Transverse colon (tissue), 4 donors: ENCODE measurements around the gene SERPINA9. TPM values are rescaled to one million over a fixed set of nuclear protein-coding genes. Genes with fewer than 3 reads are reported as not detected.

Experiments used
- DNase-seq: peaks from one replicate; pipeline ENCODE4 v3.0.0-alpha.2; 2019
- H3K27ac ChIP-seq, 4 donors: fragments of 200-600 bp; sonication (generic); 2 replicates each; pipeline ENCODE4 v1.5.1; 2016 to 2018; ENCODE audit warnings: inconsistent platforms in 4 of 4
- H3K27me3 ChIP-seq: fragments of 200-600 bp; sonication (generic); 2 replicates; pipeline ENCODE4 v1.5.1; 2017; ENCODE audit warnings: inconsistent platforms
- H3K36me3 ChIP-seq, 4 donors: fragments of 200-600 bp; sonication (generic); 2 replicates each; pipeline ENCODE4 v1.5.1; 2017 to 2019; ENCODE audit warnings: inconsistent platforms in 4 of 4
- H3K4me1 ChIP-seq, 4 donors: fragments of 200-600 bp; sonication (generic); 2 replicates each; pipeline ENCODE4 v1.5.1; 2017 to 2020; ENCODE audit warnings: inconsistent platforms in 4 of 4
- H3K4me3 ChIP-seq, 4 donors: fragments of 200-600 bp; sonication (generic); 1 replicate in 1 of 4; 2 replicates in 3 of 4; pipeline versions ENCODE4 v1.5.1 to v1.6.1; 2017 to 2019; ENCODE audit warnings: inconsistent platforms in 4 of 4
- H3K9me3 ChIP-seq, 2 donors: fragments of 200-600 bp; sonication (generic); 2 replicates each; pipeline ENCODE4 v1.5.1; 2017 to 2019; ENCODE audit warnings: inconsistent platforms in 2 of 2
- CTCF ChIP-seq, 5 experiments: fragments of 200-600 bp in 3 of 5; fragments of 450-650 bp in 2 of 5; sonication (generic) in 3 of 5; IDR thresholded peaks; 1 replicate in 2 of 5; 2 replicates in 3 of 5; pipeline ENCODE4 v1.5.1; 2016 to 2017; ENCODE audit warnings: antibody characterized with exemption in 5 of 5, inconsistent platforms in 3 of 5, mild to moderate bottlenecking in 2 of 5, moderate library complexity in 1 of 5
- EP300 ChIP-seq: sonication (generic); formaldehyde crosslinking; IDR thresholded peaks from one replicate; pipeline ENCODE4 v1.6.1; 2017; ENCODE audit warnings: antibody characterized with exemption, low read depth
- POLR2A ChIP-seq: fragments of 450-650 bp; IDR thresholded peaks from one replicate; pipeline ENCODE4 v1.6.1; 2016; ENCODE audit warnings: antibody characterized with exemption, mild to moderate bottlenecking, moderate library complexity
- POLR2AphosphoS5 ChIP-seq, 3 donors: sonication (generic); formaldehyde crosslinking; IDR thresholded peaks; one replicate each; pipeline ENCODE4 v1.6.1; 2016; ENCODE audit warnings: antibody characterized with exemption in 3 of 3
- WGBS, 2 donors: methylation state at CpG; one replicate each; pipeline ENCODE4 v1.1.5; 2018; ENCODE audit warnings: low coverage in 1 of 2; 5-methylcytosine and 5-hydroxymethylcytosine counted together
- in situ Hi-C, 4 donors: fragments of 200-750 bp; cut with MboI; loops; one replicate each; pipeline versions ENCODE4 v1.15.0 to v1.15.1; 2017; ENCODE audit warnings: low sequenced_read_pairs in 3 of 4, low pct_ligation_motif_present in 1 of 4, low pct_unique_long_range_greater_than_20kb in 1 of 4
- intact Hi-C: fragments of 100-400 bp; cut with DNase I; formaldehyde crosslinking; loops from one replicate; pipeline ENCODE4 v1.15.1; 2023; ENCODE audit warnings: low total_unique reads
- total RNA-seq, 4 donors: library from RNA; depleted of rRNA; stranded (reverse); fragments of >200 nt; gene quantifications; one replicate each; pipeline ENCODE4 v1.1.0, GENCODE V29; 2016

SERPINA9 gene
- total RNA-seq, 4 donors from 2014 or later, result not detected

- no peaks in the 10 kb centered on the region for H3K36me3 ChIP-seq
- WGBS, 2 donors, result 40 to 83% methylated on average over 1 to 3 of the region's 3 CpGs
- H3K4me1 ChIP-seq, result no peaks in the 10 kb centered on the region
- H3K4me3 ChIP-seq, result no peak overlapping the region
- no peaks in the 10 kb centered on the region for H3K27me3 ChIP-seq
- intact Hi-C loops (no loop called here), in situ Hi-C loops (no loop called here)
- DNase-seq, result no peak
- no peak for TF ChIP-seq EP300
- no peak for TF ChIP-seq POLR2A
- TF ChIP-seq CTCF (IDR thresholded peaks at IDR 0.05), result no peak
- no peak for TF ChIP-seq POLR2AphosphoS5 (IDR thresholded peaks at IDR 0.05)
- H3K27ac ChIP-seq, result no peak overlapping the region
- H3K9me3 ChIP-seq, result no peaks in the 10 kb centered on the region
Observed at GRCh38 chr14:94469261-94469660, 6.7 kb downstream of the SERPINA9 start.

- Histone ChIP-seq H3K36me3 (no peaks in the 10 kb centered on the region), H3K4me3 (no peak overlapping the region), H3K27ac (no peak overlapping the region), H3K27me3 (no peaks in the 10 kb centered on the region), H3K9me3 (no peaks in the 10 kb centered on the region), H3K4me1 (no peaks in the 10 kb centered on the region)
- WGBS, 2 donors, result 87 to 88% methylated on average over 3 to 4 of the region's 4 CpGs
- intact Hi-C loops, result no loop called here
- DNase-seq, result no peak
- in situ Hi-C loops, result no loop called here
- TF ChIP-seq EP300 (no peak), POLR2AphosphoS5 (IDR thresholded peaks at IDR 0.05) (no peak), CTCF (IDR thresholded peaks at IDR 0.05) (no peak), POLR2A (no peak)
Observed at GRCh38 chr14:94467728-94468520, 8.1 kb downstream of the SERPINA9 start.

DNA sequence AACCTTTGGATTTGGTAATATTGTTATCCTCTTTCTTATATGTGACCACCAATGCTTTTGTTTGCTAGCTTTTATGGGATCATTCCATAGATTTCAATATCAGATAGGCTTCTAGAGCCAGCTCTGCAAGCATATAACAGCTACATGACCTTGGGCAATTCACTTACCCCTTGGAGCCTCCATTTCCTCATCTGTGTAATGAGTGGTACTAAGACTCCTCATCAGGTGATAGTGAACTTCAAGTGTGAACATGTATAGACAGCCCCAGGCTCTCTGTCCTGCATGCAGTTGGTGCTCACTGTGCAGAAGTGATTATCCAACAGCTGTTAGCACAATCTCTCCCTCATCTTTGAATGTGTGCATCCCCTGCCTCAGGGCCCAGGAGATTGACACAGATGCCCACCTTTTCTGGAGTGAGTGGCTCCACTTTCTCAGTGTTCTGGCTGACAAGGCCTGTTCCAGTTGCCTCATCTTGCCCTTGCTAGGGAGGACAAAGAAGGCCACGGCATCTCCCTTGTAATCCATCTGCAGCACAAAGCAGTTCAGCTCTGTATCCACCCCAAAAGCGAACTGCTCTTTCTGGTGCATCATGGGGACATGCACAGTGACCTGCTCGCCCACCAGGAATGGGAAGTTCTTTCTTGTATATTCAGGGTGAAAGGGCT lies 9.2 kb downstream of the SERPINA9 start:
- Histone ChIP-seq H3K4me1 (no peaks in the 10 kb centered on the region), H3K4me3 (no peak overlapping the region), H3K36me3 (no peaks in the 10 kb centered on the region), H3K9me3 (no peaks in the 10 kb centered on the region), H3K27ac (no peak overlapping the region), H3K27me3 (no peaks in the 10 kb centered on the region)
- 71 to 80% methylated on average over 1 to 3 of the region's 3 CpGs for WGBS, 2 donors
- intact Hi-C loops, result no loop called here
- TF ChIP-seq EP300 (no peak), POLR2A (no peak), CTCF (IDR thresholded peaks at IDR 0.05) (no peak)
- no peak for DNase-seq
- in situ Hi-C loops, result no loop called here

DNA sequence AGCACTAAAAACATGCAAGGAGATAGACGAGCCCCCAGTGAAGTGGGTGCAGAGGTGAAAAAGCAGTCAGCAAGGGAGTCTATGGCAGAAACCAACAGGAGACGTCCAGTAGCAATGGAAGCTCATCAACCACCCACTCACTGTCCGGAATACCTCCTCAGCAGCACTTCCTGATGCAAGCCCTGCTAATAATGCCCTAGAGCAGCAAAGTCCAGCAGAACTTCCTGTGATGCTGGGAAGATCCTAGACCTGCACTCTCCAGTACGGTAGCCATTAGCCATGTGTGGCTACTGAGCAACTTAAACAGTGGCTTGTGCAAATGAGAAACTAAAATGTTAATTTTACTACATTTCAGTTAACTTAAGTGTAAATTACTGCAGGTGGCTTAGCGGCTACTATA lies 11.0 kb downstream of the SERPINA9 start:
- no peaks in the 10 kb centered on the region for H3K9me3 ChIP-seq
- no peak overlapping the region for H3K27ac ChIP-seq
- intact Hi-C loops, result no loop called here
- no peaks in the 10 kb centered on the region for H3K36me3 ChIP-seq
- TF ChIP-seq CTCF (IDR thresholded peaks at IDR 0.05) (no peak), EP300 (no peak), POLR2AphosphoS5 (IDR thresholded peaks at IDR 0.05) (no peak), POLR2A (no peak)
- no peaks in the 10 kb centered on the region for H3K4me1 ChIP-seq
- no peak for DNase-seq
- in situ Hi-C loops, result no loop called here
- no peaks in the 10 kb centered on the region for H3K27me3 ChIP-seq
- WGBS, 2 donors, result 71 to 91% methylated on average over 1 to 5 of the region's 5 CpGs
- no peak overlapping the region for H3K4me3 ChIP-seq
